PC-9 (cell line): Measurements from ENCODE around the gene CALM1. TPM values are rescaled to one million over a fixed set of nuclear protein-coding genes. Genes with fewer than 3 reads are reported as not detected.

Experiments
- BruUV-seq: library from RNA; stranded (reverse); fragments of 400-500 nt; replicated peaks from 2 replicates; lab custom pipeline; 2021; lab: Mats Ljungman, UMichigan
- CTCF ChIA-PET: fragments of 300-600 bp; sonication (Branson Sonifier 250); formaldehyde crosslinking; loops from one replicate; lab custom pipeline; 2022; ENCODE audit warnings: antibody characterized with exemption; lab: Charles Lee
- POLR2A ChIA-PET: fragments of 300-600 bp; sonication (Branson Sonifier 250); formaldehyde crosslinking; loops from one replicate; lab custom pipeline; 2022; ENCODE audit warnings: antibody characterized with exemption; ENCODE audit not compliant: unreplicated experiment; lab: Charles Lee
- DNase-seq, 2 experiments: peaks; one replicate each; pipeline versions ENCODE4 v3.0.0 to v3.0.0-alpha.2; 2015 to 2022; ENCODE audit warnings: mixed read lengths in 1 of 2
- H2AFZ ChIP-seq: fragments of 200-600 bp; sonication (generic); 2 replicates; pipeline ENCODE4 v1.8.1; 2017; ENCODE audit warnings: antibody characterized with exemption
- H3F3A ChIP-seq: fragments of 200-600 bp; sonication (generic); 2 replicates; pipeline ENCODE4 v1.8.1; 2017; ENCODE audit warnings: antibody characterized with exemption, mild to moderate bottlenecking, low read depth; ENCODE audit not compliant: insufficient read depth
- H3K27ac ChIP-seq: fragments of 200-600 bp; sonication (generic); 2 replicates; pipeline ENCODE4 v1.6.1; 2016; ENCODE audit warnings: mixed run types
- H3K27me3 ChIP-seq: fragments of 200-600 bp; sonication (generic); 2 replicates; pipeline ENCODE4 v1.6.1; 2016; ENCODE audit warnings: low read depth, mixed run types; ENCODE audit not compliant: insufficient read depth
- H3K36me3 ChIP-seq: fragments of 200-600 bp; sonication (generic); 2 replicates; pipeline ENCODE4 v1.6.1; 2016; ENCODE audit warnings: low read depth, mixed run types
- H3K4me1 ChIP-seq: fragments of 200-600 bp; sonication (generic); replicated peaks from 2 replicates; pipeline ENCODE4 v1.6.1; 2016; ENCODE audit warnings: mixed run types; ENCODE audit not compliant: insufficient read depth
- H3K4me2 ChIP-seq: fragments of 200-600 bp; sonication (generic); 2 replicates; pipeline ENCODE4 v1.6.1; 2017; ENCODE audit warnings: mixed run types
- H3K4me3 ChIP-seq: fragments of 200-600 bp; sonication (generic); 2 replicates; pipeline ENCODE4 v1.6.1; 2016; ENCODE audit warnings: mixed run types
- H3K79me2 ChIP-seq: fragments of 200-600 bp; sonication (generic); 2 replicates; pipeline ENCODE4 v1.6.1; 2017; ENCODE audit warnings: low read depth, mixed run types
- H3K9me2 ChIP-seq: fragments of 200-600 bp; sonication (generic); 2 replicates; pipeline ENCODE4 v1.8.1; 2017; ENCODE audit warnings: mild to moderate bottlenecking; ENCODE audit not compliant: insufficient read depth
- H3K9me3 ChIP-seq: fragments of 200-600 bp; sonication (generic); 2 replicates; pipeline ENCODE4 v1.8.1; 2016; ENCODE audit warnings: low read depth; ENCODE audit not compliant: insufficient read depth
- H4K20me1 ChIP-seq: fragments of 200-600 bp; sonication (generic); 2 replicates; pipeline ENCODE4 v1.8.1; 2017; ENCODE audit not compliant: insufficient read depth
- CTCF ChIP-seq: fragments of 200-600 bp; sonication (generic); conservative IDR thresholded peaks from 2 replicates; pipeline ENCODE4 v1.6.1; 2017; ENCODE audit warnings: mixed run types, antibody characterized with exemption, mild to moderate bottlenecking, moderate library complexity
- EZH2 ChIP-seq: fragments of 200-600 bp; sonication (generic); IDR thresholded peaks from 2 replicates; pipeline ENCODE4 v1.8.0; 2017; ENCODE audit warnings: antibody characterized with exemption, low read depth
- intact Hi-C: fragments of 100-400 bp; cut with micrococcal nuclease; formaldehyde crosslinking; loops from one replicate; pipeline ENCODE4 v1.10.0; 2022; ENCODE audit not compliant: unreplicated experiment
- total RNA-seq: library from RNA; stranded (reverse); gene quantifications from 2 replicates; pipeline ENCODE4 v1.2.3, GENCODE V29; 2021

Gene CALM1
- total RNA-seq, 1 experiment from 2014 or later, result 103 TPM

- DNase-seq, result no peak
- Histone ChIP-seq H3K4me3 (no peak overlapping the region), H3K27ac (no peak overlapping the region), H3K4me2 (no peak overlapping the region), H3K9me2 (no peaks in the 10 kb centered on the region), H3K27me3 (no peaks in the 10 kb centered on the region), H3K9me3 (no peaks in the 10 kb centered on the region), H2AFZ (no peak overlapping the region), H3K4me1 (no peaks in the 10 kb centered on the region), H4K20me1 (no peaks in the 10 kb centered on the region), H3F3A (no peaks in the 10 kb centered on the region), H3K36me3 (no peaks in the 10 kb centered on the region), H3K79me2 (no peaks in the 10 kb centered on the region)
- intact Hi-C loops, result no loop called here
- ChIA-PET CTCF (no interaction called here), POLR2A (no interaction called here)
- BruUV-seq, result no TSS peak
- no peak for TF ChIP-seq EZH2
- TF ChIP-seq CTCF, result no peak
Observed at GRCh38 chr14:90456551-90456950, 59.7 kb downstream of the CALM1 start.

GRCh38 chr14:90457186-90457585 lies 60.4 kb downstream of the CALM1 start:
- no peaks in the 10 kb centered on the region for H3K36me3 ChIP-seq
- no peaks in the 10 kb centered on the region for H3K9me2 ChIP-seq
- H3K4me2 ChIP-seq, result no peak overlapping the region
- no TSS peak for BruUV-seq
- no peak overlapping the region for H2AFZ ChIP-seq
- no peaks in the 10 kb centered on the region for H3F3A ChIP-seq
- no peak overlapping the region for H3K27ac ChIP-seq
- POLR2A ChIA-PET, result no interaction called here
- no peak overlapping the region for H3K4me3 ChIP-seq
- no peaks in the 10 kb centered on the region for H3K4me1 ChIP-seq
- no peak for TF ChIP-seq CTCF
- no peak for TF ChIP-seq EZH2
- no peaks in the 10 kb centered on the region for H3K27me3 ChIP-seq
- CTCF ChIA-PET, result no interaction called here
- H3K79me2 ChIP-seq, result no peaks in the 10 kb centered on the region
- H3K9me3 ChIP-seq, result no peaks in the 10 kb centered on the region
- intact Hi-C loops, result no loop called here
- DNase-seq, result no peak
- no peaks in the 10 kb centered on the region for H4K20me1 ChIP-seq

Other genes with a start within 250 kb of the CALM1 start
- gene PSMC1, start 140.5 kb upstream of the CALM1 start, total RNA-seq, result 50.8 and 55.4 TPM in 2 replicates
- gene NRDE2, start 65.1 kb upstream of the CALM1 start, total RNA-seq, result 6.5 and 10.1 TPM in 2 replicates